ENCODE measurements around the gene PDXK.

GRCh38 chr21:43723648-43724047, 4.7 kb downstream of the PDXK start:
- no peak for TF ChIP-seq EZH2 (IDR thresholded peaks at IDR 0.05; ENCODE audit: insufficient read depth, poor library complexity, severe bottlenecking)
- no peak for TF ChIP-seq EZH2phosphoT487 (IDR thresholded peaks at IDR 0.05; ENCODE audit: insufficient read depth, low read depth)

Data from GM23248 (cell line).